ENCODE measurements around the gene C5orf63.

C5orf63 gene

DNA sequence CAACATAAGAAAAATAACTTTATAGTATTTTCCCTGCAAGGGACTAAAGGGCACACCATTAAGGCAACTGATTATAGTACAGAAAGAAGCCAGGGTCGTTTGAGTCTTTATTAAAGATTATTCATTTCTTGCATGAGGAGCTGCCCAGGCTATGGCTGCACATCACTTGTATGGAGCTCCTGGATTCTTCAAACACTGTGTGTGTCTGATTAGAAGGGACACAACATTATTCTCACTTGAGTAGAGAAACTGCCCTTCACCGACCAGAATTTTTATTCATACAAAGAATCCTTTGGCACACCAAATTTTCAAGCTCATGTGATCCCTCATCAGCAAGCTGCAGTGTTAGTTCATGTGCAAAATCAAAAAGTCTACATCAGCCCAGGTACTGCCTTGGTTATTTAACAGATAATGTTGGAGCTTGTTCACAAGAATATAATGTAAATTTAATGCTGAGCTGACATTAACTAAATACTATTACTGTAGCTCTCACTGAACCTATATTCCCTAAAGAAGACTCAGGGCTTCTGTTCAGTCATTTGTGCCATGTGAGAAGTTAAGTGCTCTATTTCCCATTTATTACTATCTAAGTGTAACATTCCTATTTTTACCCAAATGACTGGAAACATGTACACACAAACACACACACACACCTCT lies 9.9 kb downstream of the C5orf63 start:
- TF ChIP-seq SPI1 (IDR thresholded peaks at IDR 0.05; ENCODE audit: borderline replicate concordance, low read depth) (no peak), GABPA (IDR thresholded peaks at IDR 0.05; ENCODE audit: low read depth) (no peak), POLR2AphosphoS5 (IDR thresholded peaks at IDR 0.05; ENCODE audit: low read depth) (no peak)
- no peak for DNase-seq (ENCODE audit: low read depth in 1 of 2, low spot score in 1 of 2)
- Histone ChIP-seq H3K27me3 (ENCODE audit: insufficient read depth, poor library complexity, severe bottlenecking) (no peaks in the 10 kb centered on the region), H3K4me3 (replicated peaks; ENCODE audit: insufficient read depth, low read length) (no peak overlapping the region), H3K27ac (replicated peaks) (no peak overlapping the region)

DNA sequence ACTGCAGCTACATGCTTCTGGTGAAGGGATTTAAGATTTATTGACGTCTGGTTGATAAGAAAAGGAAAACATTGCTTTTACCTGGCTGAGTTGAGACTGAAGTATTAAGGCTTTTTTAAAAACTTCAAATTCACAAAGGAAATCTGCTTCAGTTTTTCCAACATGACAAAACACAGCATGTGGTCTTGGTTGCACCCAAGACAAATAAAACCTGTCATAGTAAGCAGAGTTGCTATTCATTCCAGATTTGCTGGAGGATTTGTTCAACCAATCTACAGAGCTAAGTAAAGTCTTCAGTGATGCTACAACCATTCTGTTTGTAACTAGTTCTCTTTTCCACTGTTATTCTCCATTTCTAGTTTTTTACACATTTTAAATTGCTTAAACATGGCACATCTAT lies 11.3 kb downstream of the C5orf63 start:
- H3K4me3 ChIP-seq (replicated peaks; ENCODE audit: insufficient read depth, low read length): no peak overlapping the region
- H3K27me3 ChIP-seq (ENCODE audit: insufficient read depth, poor library complexity, severe bottlenecking): no peaks in the 10 kb centered on the region
- H3K27ac ChIP-seq (replicated peaks): no peak overlapping the region
- no peak for DNase-seq (ENCODE audit: low read depth in 1 of 2, low spot score in 1 of 2)
- TF ChIP-seq, protein P1, sequence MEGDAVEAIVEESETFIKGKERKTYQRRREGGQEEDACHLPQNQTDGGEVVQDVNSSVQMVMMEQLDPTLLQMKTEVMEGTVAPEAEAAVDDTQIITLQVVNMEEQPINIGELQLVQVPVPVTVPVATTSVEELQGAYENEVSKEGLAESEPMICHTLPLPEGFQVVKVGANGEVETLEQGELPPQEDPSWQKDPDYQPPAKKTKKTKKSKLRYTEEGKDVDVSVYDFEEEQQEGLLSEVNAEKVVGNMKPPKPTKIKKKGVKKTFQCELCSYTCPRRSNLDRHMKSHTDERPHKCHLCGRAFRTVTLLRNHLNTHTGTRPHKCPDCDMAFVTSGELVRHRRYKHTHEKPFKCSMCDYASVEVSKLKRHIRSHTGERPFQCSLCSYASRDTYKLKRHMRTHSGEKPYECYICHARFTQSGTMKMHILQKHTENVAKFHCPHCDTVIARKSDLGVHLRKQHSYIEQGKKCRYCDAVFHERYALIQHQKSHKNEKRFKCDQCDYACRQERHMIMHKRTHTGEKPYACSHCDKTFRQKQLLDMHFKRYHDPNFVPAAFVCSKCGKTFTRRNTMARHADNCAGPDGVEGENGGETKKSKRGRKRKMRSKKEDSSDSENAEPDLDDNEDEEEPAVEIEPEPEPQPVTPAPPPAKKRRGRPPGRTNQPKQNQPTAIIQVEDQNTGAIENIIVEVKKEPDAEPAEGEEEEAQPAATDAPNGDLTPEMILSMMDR (IDR thresholded peaks at IDR 0.05; ENCODE audit: insufficient read depth, low read length): no peak
- TF ChIP-seq REST (IDR thresholded peaks at IDR 0.05; ENCODE audit: insufficient replicate concordance, low read depth): no peak
- no peak for TF ChIP-seq SPI1 (IDR thresholded peaks at IDR 0.05; ENCODE audit: borderline replicate concordance, low read depth)
- no peak for TF ChIP-seq GABPA (IDR thresholded peaks at IDR 0.05; ENCODE audit: low read depth)
- no peak for TF ChIP-seq POLR2AphosphoS5 (IDR thresholded peaks at IDR 0.05; ENCODE audit: low read depth)

GRCh38 chr5:127061537-127061936 lies 11.8 kb downstream of the C5orf63 start:
- H3K27ac ChIP-seq (replicated peaks): no peak overlapping the region
- H3K4me3 ChIP-seq (replicated peaks; ENCODE audit: insufficient read depth, low read length): no peak overlapping the region
- TF ChIP-seq, protein P1 (IDR thresholded peaks at IDR 0.05; ENCODE audit: insufficient read depth, low read length): no peak
- TF ChIP-seq POLR2AphosphoS5 (IDR thresholded peaks at IDR 0.05; ENCODE audit: low read depth) (no peak), SPI1 (IDR thresholded peaks at IDR 0.05; ENCODE audit: borderline replicate concordance, low read depth) (no peak), REST (IDR thresholded peaks at IDR 0.05; ENCODE audit: insufficient replicate concordance, low read depth) (no peak), GABPA (IDR thresholded peaks at IDR 0.05; ENCODE audit: low read depth) (no peak)
- no peaks in the 10 kb centered on the region for H3K27me3 ChIP-seq (ENCODE audit: insufficient read depth, poor library complexity, severe bottlenecking)
- no peak for DNase-seq (ENCODE audit: low read depth in 1 of 2, low spot score in 1 of 2)

DNA sequence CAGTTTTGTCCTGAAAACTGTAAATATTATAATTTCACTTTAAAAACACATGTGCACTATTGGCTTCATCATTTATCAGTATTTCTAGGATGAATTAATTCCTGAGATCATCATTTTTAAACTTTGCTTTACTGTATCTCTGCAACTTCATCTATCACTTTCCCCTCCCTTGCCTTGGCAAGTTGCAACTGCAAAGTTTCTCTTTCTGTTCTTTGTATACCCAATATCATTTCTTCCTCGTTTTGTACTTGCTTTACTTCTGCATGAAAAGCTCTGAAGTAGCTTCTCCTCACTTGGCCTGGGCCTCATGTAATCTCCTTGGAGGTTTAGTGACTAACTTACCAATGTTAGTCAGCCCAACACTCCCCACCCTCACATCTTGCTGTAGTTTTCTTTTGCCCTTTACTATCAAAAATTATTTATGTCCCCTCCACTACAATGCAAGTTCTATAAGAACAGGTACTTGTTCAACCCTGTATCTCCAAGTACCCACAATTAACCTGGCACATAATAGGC lies 12.8 kb downstream of the C5orf63 start:
- DNase-seq (ENCODE audit: low read depth in 1 of 2, low spot score in 1 of 2): no peak

More for the DNA sequence above, 12.8 kb downstream of the C5orf63 start:
- Histone ChIP-seq H3K4me3 (replicated peaks; ENCODE audit: insufficient read depth, low read length) (no peak overlapping the region), H3K27ac (replicated peaks) (no peak overlapping the region), H3K27me3 (ENCODE audit: insufficient read depth, poor library complexity, severe bottlenecking) (no peaks in the 10 kb centered on the region)
- no peak for TF ChIP-seq REST (IDR thresholded peaks at IDR 0.05; ENCODE audit: insufficient replicate concordance, low read depth)
- TF ChIP-seq SPI1 (IDR thresholded peaks at IDR 0.05; ENCODE audit: borderline replicate concordance, low read depth): no peak
- TF ChIP-seq, protein P1 (IDR thresholded peaks at IDR 0.05; ENCODE audit: insufficient read depth, low read length): no peak
- TF ChIP-seq POLR2AphosphoS5 (IDR thresholded peaks at IDR 0.05; ENCODE audit: low read depth): no peak
- TF ChIP-seq GABPA (IDR thresholded peaks at IDR 0.05; ENCODE audit: low read depth): no peak

Data from HL-60 (cell line).